ENCODE data around the gene SYT13.

The SYT13 gene

GRCh38 chr11:45262900-45263299, 23.2 kb downstream of the SYT13 start:
- TF ChIP-seq, protein P1, sequence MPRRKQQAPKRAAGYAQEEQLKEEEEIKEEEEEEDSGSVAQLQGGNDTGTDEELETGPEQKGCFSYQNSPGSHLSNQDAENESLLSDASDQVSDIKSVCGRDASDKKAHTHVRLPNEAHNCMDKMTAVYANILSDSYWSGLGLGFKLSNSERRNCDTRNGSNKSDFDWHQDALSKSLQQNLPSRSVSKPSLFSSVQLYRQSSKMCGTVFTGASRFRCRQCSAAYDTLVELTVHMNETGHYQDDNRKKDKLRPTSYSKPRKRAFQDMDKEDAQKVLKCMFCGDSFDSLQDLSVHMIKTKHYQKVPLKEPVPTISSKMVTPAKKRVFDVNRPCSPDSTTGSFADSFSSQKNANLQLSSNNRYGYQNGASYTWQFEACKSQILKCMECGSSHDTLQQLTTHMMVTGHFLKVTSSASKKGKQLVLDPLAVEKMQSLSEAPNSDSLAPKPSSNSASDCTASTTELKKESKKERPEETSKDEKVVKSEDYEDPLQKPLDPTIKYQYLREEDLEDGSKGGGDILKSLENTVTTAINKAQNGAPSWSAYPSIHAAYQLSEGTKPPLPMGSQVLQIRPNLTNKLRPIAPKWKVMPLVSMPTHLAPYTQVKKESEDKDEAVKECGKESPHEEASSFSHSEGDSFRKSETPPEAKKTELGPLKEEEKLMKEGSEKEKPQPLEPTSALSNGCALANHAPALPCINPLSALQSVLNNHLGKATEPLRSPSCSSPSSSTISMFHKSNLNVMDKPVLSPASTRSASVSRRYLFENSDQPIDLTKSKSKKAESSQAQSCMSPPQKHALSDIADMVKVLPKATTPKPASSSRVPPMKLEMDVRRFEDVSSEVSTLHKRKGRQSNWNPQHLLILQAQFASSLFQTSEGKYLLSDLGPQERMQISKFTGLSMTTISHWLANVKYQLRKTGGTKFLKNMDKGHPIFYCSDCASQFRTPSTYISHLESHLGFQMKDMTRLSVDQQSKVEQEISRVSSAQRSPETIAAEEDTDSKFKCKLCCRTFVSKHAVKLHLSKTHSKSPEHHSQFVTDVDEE (CRISPR knock-in tag; IDR thresholded peaks at IDR 0.05) = no peak
- TF ChIP-seq ZNF70 (CRISPR knock-in tag; IDR thresholded peaks at IDR 0.05) (no peak), BACH2 (CRISPR knock-in tag; IDR thresholded peaks at IDR 0.05; ENCODE audit: borderline replicate concordance) (no peak), ARNTL (CRISPR knock-in tag; IDR thresholded peaks at IDR 0.05; ENCODE audit: borderline replicate concordance, low read depth) (no peak), ZNF565 (CRISPR knock-in tag; conservative IDR thresholded peaks at IDR 0.05; ENCODE audit: low read depth) (no peak), ZNF8 (CRISPR knock-in tag; IDR thresholded peaks at IDR 0.05) (no peak), POU6F1 (CRISPR knock-in tag; IDR thresholded peaks at IDR 0.05; ENCODE audit: borderline replicate concordance, low read depth) (no peak), SNAI2 (CRISPR knock-in tag; IDR thresholded peaks at IDR 0.05) (no peak), ZFP30 (CRISPR knock-in tag; IDR thresholded peaks at IDR 0.05) (no peak), CSDC2 (CRISPR knock-in tag; IDR thresholded peaks at IDR 0.05) (no peak), TOX (CRISPR knock-in tag; IDR thresholded peaks at IDR 0.05; ENCODE audit: borderline replicate concordance) (no peak), ISL1 (CRISPR knock-in tag; IDR thresholded peaks at IDR 0.05) (no peak), CREB5 (CRISPR knock-in tag; IDR thresholded peaks at IDR 0.05; ENCODE audit: low read depth) (no peak), RARB (CRISPR knock-in tag; IDR thresholded peaks at IDR 0.05) (no peak), GLIS3 (CRISPR knock-in tag; IDR thresholded peaks at IDR 0.05) (no peak), TCF4 (CRISPR knock-in tag; IDR thresholded peaks at IDR 0.05; ENCODE audit: borderline replicate concordance) (no peak), ESRRG (CRISPR knock-in tag; IDR thresholded peaks at IDR 0.05) (no peak)
- TF ChIP-seq, protein P2, sequence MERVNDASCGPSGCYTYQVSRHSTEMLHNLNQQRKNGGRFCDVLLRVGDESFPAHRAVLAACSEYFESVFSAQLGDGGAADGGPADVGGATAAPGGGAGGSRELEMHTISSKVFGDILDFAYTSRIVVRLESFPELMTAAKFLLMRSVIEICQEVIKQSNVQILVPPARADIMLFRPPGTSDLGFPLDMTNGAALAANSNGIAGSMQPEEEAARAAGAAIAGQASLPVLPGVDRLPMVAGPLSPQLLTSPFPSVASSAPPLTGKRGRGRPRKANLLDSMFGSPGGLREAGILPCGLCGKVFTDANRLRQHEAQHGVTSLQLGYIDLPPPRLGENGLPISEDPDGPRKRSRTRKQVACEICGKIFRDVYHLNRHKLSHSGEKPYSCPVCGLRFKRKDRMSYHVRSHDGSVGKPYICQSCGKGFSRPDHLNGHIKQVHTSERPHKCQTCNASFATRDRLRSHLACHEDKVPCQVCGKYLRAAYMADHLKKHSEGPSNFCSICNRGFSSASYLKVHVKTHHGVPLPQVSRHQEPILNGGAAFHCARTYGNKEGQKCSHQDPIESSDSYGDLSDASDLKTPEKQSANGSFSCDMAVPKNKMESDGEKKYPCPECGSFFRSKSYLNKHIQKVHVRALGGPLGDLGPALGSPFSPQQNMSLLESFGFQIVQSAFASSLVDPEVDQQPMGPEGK (CRISPR knock-in tag; IDR thresholded peaks at IDR 0.05; ENCODE audit: borderline replicate concordance) = no peak
- ATAC-seq = no peak

GRCh38 chr11:45260071-45260470, 26.1 kb downstream of the SYT13 start:
- no peak for ATAC-seq
- no peak for TF ChIP-seq CSRNP3 (CRISPR knock-in tag; IDR thresholded peaks at IDR 0.05)
- TF ChIP-seq TOX (CRISPR knock-in tag; IDR thresholded peaks at IDR 0.05; ENCODE audit: borderline replicate concordance) = no peak
- no peak for TF ChIP-seq BACH2 (CRISPR knock-in tag; IDR thresholded peaks at IDR 0.05; ENCODE audit: borderline replicate concordance)
- TF ChIP-seq ISL1 (CRISPR knock-in tag; IDR thresholded peaks at IDR 0.05) = no peak

DNA sequence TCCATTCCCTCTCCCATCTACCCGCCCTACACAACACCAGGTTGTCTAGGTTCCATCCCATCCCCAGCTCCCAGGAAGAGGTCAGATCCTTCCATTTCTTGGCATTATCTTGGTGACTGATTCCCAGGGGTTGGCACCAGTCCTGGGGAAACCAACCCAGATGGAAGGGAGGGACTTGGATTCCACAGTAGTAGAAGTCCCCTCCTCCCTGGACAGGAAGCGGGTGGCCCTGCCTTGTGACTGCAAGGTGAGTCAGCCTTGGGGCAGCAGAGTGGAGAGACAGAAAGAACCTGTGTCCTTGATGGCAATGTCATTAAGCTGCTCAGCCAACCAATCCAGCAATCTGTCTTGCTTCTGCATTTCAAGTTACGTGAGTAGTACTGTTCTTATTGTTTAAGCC, 26.5 kb downstream of the SYT13 start:
- TF ChIP-seq ZFP3 (CRISPR knock-in tag; IDR thresholded peaks at IDR 0.05) (no peak), ZNF8 (CRISPR knock-in tag; IDR thresholded peaks at IDR 0.05) (no peak), ZFP30 (CRISPR knock-in tag; IDR thresholded peaks at IDR 0.05) (no peak), PPARA (CRISPR knock-in tag; IDR thresholded peaks at IDR 0.05; ENCODE audit: borderline replicate concordance) (no peak), OSR1 (CRISPR knock-in tag; IDR thresholded peaks at IDR 0.05) (no peak), BACH2 (CRISPR knock-in tag; IDR thresholded peaks at IDR 0.05; ENCODE audit: borderline replicate concordance) (no peak), ZNF565 (CRISPR knock-in tag; conservative IDR thresholded peaks at IDR 0.05; ENCODE audit: low read depth) (no peak), CSDC2 (CRISPR knock-in tag; IDR thresholded peaks at IDR 0.05) (no peak), SNAI2 (CRISPR knock-in tag; IDR thresholded peaks at IDR 0.05) (no peak)
- peak; percentile 34; the same call in 2 of the 3 replicates for ATAC-seq

Measured in SK-N-SH treated with all-trans-retinoic acid at 6 μM for 48 hours (cell line).